GM12891 (cell line): ENCODE measurements around the gene ADARB1.

Experiments
- POLR2A ChIP-seq: IDR thresholded peaks from 2 replicates; pipeline ENCODE4 v1.6.1; 2011; ENCODE audit warnings: low read depth, low read length, control low read depth
- POLR2AphosphoS5 ChIP-seq: IDR thresholded peaks from 2 replicates; pipeline ENCODE4 v1.6.1; 2011; ENCODE audit warnings: low read depth, low read length, control low read depth

DNA sequence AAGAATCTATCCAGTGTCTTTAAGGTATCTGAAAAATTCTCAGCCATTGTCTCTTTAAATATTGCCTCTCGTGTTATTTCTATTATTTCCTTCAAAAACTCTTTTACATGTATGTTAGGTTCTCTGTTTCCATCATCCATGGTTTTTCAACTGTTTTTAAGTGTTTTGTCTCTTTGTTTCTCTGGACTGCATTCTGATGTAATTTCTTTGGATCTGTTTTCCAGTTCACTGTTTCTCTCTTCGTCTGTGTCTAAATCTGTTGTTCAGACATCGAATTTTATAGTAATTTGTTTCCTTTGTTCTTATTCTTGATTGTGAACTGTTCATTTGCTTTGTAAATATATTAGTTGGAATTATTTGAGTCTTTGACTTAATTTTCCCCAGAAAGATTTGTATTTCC, 169.2 kb downstream of the ADARB1 start:
- TF ChIP-seq POLR2AphosphoS5 = no peak
- no peak for TF ChIP-seq POLR2A
